Measurements from ENCODE around the gene NBPF26.
"Not testable (repeated sequence)": the region's sequence is repeated elsewhere in the genome, so short reads cannot be mapped to it uniquely, and the experiment has no call there.

DNA sequence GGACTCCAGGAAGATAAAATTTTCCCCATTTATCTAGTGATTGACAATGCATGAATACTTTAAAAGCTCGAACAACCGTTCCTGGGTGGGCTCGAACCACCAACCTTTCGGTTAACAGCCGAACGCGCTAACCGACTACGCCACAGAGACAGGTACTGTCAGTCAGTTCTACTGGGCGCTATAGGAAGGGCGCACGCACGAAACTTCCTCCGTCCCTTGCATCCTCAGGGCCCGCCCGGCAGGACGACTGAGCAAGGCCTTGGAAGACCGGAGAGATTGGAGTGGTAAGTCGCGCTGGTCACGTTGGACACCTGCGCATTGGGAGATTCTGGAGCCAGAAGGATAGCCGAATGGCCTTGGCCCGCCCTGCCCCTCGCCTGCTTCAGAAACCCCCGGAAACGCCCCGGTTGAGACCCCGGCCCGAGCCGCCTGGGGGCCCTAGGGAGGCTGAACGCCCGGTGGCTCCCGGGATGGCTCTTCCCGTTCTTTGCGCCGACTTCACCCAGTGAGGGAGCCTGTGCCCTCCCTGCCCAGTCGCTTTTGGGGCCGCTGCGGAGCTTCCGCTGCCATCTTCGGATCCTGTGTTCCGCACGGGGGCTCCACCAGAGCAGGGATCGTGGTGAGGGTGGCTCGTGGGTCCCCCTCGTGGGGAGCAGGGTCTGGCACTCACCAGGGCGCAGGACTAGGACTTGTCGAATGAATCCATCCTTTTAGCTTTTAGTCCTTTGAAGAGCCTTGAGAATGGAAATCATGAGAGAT lies 120.6 kb downstream of the NBPF26 start:
- TF ChIP-seq CTCF (IDR thresholded peaks at IDR 0.05), result peak; percentile 31
- not testable (repeated sequence) for TF ChIP-seq ZFX (IDR thresholded peaks at IDR 0.05; ENCODE audit: borderline replicate concordance)
